Activated CD8-positive, alpha-beta memory T cell treated with anti-CD3 and anti-CD28 coated beads, Interleukin-2, amount 50 U/mL, for 1 hour (primary cell): ENCODE measurements around the gene RACGAP1.

Experiments
- DNase-seq: peaks from one replicate; pipeline ENCODE4 v3.0.0-alpha.2; 2020; ENCODE audit errors: extremely low read depth

The RACGAP1 gene

GRCh38 chr12:50056639-50056976, 31.3 kb upstream of the RACGAP1 start:
- no peak for DNase-seq

DNA sequence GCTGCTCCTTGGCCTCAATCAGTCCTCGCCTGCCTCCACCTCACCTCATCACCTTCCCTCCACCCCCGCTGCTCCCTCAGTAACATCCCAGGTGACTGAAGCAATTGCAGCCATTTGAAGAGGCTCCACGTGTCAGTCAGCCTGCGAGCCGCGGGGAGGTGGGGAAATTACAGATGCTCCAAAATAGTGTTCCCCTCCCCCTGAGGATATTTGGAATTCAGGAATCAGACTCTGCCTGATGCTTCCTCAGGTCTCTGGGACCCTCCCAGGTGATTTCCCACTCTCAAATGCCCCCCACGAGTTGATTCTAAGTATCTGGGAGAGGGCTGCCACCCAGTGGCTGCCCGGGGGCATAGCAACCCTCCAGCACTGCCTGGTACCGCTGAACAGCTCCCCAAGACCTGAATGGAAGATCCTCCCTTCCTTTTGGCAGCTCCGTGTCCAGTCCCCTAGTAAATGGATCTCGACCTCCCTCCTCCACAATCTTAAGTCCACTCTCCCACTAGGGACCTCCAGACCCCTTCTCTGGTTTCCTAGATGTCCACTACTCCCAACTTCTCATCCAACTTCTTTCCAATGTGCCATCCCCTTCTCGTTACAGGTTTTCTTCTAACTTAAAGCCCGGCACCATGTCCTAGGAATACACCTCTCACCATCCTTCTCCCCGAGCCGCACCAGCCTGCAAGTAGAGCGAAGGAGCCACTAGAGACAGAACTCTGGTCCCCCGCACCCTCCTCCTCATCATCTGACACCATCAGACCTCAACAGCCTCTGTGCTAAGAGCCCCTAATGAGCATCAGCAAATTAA, 30.7 kb upstream of the RACGAP1 start:
- no peak for DNase-seq

DNA sequence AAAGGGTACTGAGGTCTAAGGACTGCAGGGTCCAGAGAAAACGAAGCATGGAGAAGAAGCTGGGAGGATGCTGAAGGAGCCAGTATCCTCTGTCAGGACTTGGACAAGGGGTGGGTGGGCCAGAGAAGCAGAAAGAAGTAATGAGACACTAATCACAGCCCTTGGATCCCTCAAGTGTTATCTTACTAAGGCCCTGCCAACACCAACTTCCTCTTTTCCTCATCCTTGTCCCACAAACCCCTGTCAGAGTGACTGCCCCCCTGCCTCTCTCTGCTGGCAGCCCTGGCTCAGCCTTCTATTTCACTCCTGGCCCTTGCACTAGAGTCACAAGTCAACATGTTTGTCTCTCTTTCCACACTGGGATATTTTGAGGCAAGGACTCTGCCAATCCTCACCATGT, 28.3 kb upstream of the RACGAP1 start:
- DNase-seq: no peak

GRCh38 chr12:50052964-50053363, 27.7 kb upstream of the RACGAP1 start:
- no peak for DNase-seq

DNA sequence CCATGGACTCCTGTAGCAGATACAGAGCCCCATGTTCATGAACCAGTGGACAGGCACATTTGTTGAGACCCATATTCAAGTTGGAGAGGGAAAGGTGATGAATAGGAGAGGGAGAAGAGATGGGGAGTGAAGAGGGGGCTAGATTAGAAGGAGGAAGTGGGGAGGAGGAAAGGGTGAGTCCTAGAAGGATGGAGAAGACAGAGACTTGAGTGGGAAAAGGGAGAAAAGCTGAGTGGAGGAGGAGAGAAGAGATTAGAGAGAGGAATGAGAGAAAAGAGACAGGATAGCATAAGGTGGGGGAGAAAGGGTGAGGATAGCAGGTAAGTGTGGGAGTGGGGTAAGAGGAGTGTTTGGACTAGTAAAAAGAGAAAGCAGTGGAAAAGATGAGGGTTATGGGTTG, 27.2 kb upstream of the RACGAP1 start:
- no peak for DNase-seq

GRCh38 chr12:50051101-50051806, 26.0 kb upstream of the RACGAP1 start:
- DNase-seq: no peak

- no peak for DNase-seq
Observed at GRCh38 chr12:50050410-50051098, 25.3 kb upstream of the RACGAP1 start.

- no peak for DNase-seq
Observed at GRCh38 chr12:50050119-50050385, 24.8 kb upstream of the RACGAP1 start.

GRCh38 chr12:50049254-50050118, 24.2 kb upstream of the RACGAP1 start:
- DNase-seq: no peak

- DNase-seq: no peak
Observed at GRCh38 chr12:50047693-50048250, 22.5 kb upstream of the RACGAP1 start.

DNA sequence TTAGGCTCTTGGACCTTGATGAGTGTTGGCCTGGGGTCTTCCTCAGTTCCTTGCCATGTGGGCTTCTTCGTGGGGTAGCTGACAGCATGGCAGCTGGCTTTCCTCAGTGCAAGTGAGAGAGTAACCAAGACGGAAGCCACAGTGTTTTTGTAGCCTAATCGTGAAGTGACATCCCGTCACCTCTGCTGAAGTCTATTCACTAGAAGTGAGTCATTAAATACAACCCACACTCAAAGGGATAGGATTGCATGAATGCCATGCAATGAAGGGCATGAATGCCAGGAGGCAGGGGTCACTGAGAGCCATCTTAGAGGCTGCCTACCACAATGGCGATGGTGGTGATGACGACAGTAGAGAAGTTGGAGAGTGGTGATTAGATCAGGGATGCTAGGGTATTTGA, 18.6 kb upstream of the RACGAP1 start:
- DNase-seq: no peak

DNA sequence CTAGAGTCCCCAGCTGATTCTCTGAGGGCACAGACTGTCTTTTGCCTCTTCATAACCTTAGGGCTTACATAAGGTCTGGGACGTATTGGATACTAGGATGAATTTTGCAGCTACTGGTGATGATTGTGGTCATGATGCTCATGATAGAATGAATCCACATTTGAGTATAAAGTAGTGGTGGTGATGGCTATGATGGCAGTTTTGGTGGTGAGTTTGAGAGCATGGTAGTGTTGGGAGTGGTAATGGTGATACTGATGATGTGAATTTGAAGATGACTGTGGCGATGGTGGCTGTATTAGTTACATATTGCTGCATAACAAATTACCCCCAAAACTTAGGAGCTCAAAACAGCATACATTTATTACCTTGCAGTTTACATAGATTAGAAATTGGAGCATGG, 18.0 kb upstream of the RACGAP1 start:
- DNase-seq: no peak

DNA sequence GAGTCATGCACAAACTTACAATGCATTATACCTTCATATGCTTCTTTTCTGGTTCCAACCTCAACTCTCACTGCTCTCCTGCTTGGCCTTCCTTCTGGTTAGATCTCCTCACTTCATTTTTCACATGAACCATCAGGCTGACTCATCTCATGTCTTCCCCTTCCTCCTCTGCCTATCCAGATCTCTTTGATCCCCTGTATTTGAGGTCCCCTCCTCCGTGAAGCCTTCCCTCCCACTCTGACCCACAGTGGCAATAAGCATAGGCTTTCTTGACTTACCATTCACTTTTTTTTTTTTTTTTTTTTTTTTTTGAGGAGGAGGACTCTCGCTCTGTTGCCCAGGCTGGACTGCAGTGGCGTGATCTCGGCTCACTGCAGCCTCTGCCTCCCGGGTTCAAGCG, 17.4 kb upstream of the RACGAP1 start:
- DNase-seq: no peak

DNA sequence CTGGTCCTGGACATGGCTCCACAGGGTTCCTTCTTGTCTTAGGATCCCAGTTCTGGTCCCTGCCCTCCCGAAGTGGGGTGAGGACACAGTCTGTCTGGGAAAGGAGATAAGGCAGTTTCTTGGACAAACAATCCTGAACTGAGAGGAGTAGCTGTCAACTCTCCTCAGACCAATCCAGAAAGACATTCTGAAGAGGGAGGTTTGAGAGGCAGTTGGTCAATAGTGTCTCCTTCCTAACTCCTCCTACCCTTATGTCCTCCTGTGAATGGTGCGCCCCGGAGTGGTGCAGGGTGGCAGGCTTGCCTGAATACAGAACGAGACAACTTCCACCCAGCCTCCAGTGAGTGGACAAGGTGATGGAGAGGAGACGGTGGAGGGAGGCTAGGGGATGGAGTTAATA, 16.7 kb upstream of the RACGAP1 start:
- DNase-seq: no peak

- DNase-seq: no peak
Observed at GRCh38 chr12:50041062-50041860, 16.0 kb upstream of the RACGAP1 start.

- no peak for DNase-seq
Observed at GRCh38 chr12:50040657-50041056, 15.4 kb upstream of the RACGAP1 start.

DNA sequence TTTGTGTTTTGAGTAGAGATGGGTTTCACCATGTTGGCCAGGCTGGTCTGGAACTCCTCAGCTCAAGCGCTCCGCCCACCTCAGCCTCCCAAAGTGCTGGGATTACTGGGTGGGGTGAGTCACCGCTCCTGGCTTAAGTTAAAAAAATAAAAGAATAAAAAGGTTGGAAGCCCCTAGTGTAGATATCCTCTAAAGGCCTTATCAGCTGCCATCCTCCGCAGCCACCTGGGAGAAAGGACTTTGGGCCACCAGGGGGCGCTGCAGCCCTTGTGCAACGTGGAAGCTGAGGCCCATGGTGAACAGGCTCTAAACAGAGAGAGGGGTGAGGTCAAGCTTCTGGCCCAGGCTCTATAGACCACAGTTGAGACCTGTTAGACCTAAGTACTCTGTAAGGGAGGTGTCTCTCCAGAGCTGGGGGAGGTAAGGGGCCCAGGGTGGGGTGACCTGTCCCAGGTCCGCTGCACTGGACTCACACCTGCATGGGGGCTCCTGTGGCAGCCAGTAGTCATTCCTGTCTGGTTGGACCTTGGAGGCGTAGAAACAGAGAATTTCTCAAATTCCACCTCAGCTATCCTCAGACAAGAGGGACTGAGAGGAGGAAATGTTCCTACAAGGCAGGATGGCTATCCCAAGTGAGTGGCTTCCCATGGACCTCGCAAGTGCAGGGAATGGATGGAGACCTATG, 14.0 kb upstream of the RACGAP1 start:
- DNase-seq: no peak

- no peak for DNase-seq
Observed at GRCh38 chr12:50038336-50038735, 13.0 kb upstream of the RACGAP1 start.

DNA sequence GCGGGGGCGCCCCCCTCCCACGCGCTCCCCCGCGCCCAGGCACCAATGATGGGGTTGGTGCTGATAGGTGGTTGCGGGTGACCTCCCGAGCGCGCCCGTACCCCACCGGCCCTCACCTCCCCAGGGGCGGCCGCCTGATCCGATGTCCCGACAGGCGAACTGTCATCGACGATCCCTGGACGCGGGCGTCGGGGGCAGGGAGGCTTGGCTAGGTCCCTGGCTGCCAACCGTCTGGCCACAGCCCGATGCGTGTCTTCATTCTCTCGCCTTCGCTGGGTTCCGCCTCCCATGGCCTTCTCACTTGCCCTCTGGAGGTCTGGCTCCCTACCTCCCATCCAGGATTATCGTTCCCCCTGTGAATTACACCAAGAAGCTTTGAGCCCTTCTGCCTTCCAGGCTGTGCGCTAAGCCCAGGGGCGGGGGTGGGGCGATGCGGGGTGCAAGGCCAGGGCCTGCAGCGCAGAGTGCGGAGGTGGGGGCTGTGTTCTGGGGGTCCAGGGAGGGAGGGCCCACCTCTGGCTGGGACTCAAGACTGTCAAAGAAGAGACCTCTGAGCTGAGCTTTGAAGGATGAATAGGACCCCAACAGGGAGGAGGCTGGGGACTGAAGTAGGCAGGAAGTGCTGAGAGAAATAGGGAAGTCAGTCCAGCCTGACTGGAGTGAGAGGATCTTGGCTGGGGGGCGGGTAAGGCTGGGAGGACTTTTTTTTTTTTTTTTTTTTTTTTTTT, 7.7 kb upstream of the RACGAP1 start:
- no peak for DNase-seq

- DNase-seq: no peak
Observed at GRCh38 chr12:50032515-50032853, 7.2 kb upstream of the RACGAP1 start.
